GM23248 (cell line): Measurements from ENCODE around the gene LST1.

Source experiments
- EZH2 ChIP-seq: fragments of 200-600 bp; sonication (generic); IDR thresholded peaks from 2 replicates; pipeline ENCODE4 v1.6.1; 2018; ENCODE audit warnings: antibody characterized with exemption, mild to moderate bottlenecking; ENCODE audit not compliant: insufficient read depth, poor library complexity, severe bottlenecking
- EZH2phosphoT487 ChIP-seq: fragments of 200-600 bp; sonication (generic); IDR thresholded peaks from 2 replicates; pipeline ENCODE4 v1.6.1; 2018; ENCODE audit warnings: antibody characterized with exemption, moderate library complexity, mild to moderate bottlenecking, low read depth; ENCODE audit not compliant: insufficient read depth

DNA sequence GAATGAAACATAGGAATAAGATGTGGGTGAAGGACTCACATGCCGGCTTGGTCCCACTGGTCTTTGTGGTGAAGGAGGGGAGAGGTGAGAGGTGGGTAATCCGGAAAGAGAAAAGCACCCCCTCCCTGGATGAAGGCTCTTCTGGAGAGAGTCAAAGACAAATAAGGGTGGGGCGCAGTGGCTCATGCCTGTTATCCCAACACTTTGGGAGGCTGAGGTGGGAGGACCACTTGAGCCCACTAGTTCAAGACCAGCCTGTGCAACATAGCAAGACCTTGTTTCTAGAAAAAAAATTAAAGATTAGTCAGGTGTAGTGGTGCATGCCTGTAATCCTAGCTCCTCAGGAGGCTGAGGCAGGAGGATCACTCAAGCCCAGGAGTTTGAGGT, 7.0 kb upstream of the LST1 start:
- TF ChIP-seq EZH2phosphoT487 (no peak), EZH2 (no peak)
